SK-N-SH treated with all-trans-retinoic acid at 6 μM for 48 hours (cell line): ENCODE measurements around the gene RRAS.
"Not testable (repeated sequence)": the region's sequence is repeated elsewhere in the genome, so short reads cannot be mapped to it uniquely, and the experiment has no call there.

Source experiments
- ATAC-seq: fragments of 200-7000 bp; cut with Tn5 transposase; 3 replicates; pipeline ENCODE4 v1.9.1; 2020; ENCODE audit warnings: mild to moderate bottlenecking, moderate library complexity
- ARNTL ChIP-seq: fragments of 450-650 bp; formaldehyde crosslinking; IDR thresholded peaks from 2 replicates; pipeline ENCODE4 v1.5.0; 2020; ENCODE audit warnings: low read depth, mild to moderate bottlenecking, moderate library complexity, borderline replicate concordance
- BACH2 ChIP-seq: fragments of 250-450 bp; sonication (Bioruptor Pico); IDR thresholded peaks from 2 replicates; pipeline ENCODE4 v1.9.0; 2021; ENCODE audit warnings: mild to moderate bottlenecking, borderline replicate concordance
- CREB5 ChIP-seq: fragments of 250-450 bp; sonication (Bioruptor Pico); IDR thresholded peaks from 2 replicates; pipeline ENCODE4 v1.5.1; 2020; ENCODE audit warnings: low read depth, mild to moderate bottlenecking, moderate library complexity
- CSRNP3 ChIP-seq: fragments of 250-450 bp; sonication (Bioruptor Pico); IDR thresholded peaks from 2 replicates; pipeline ENCODE4 v1.5.1; 2021; ENCODE audit warnings: mild to moderate bottlenecking, moderate library complexity
- ESRRG ChIP-seq: fragments of 250-450 bp; sonication (Bioruptor Pico); IDR thresholded peaks from 2 replicates; pipeline ENCODE4 v1.6.1; 2021; ENCODE audit warnings: mild to moderate bottlenecking
- ISL1 ChIP-seq: fragments of 250-450 bp; sonication (Bioruptor Pico); IDR thresholded peaks from 2 replicates; pipeline ENCODE4 v2.1.2; 2022; ENCODE audit warnings: mild to moderate bottlenecking, moderate library complexity
- OSR1 ChIP-seq: fragments of 250-450 bp; sonication (Bioruptor Pico); IDR thresholded peaks from 2 replicates; pipeline ENCODE4 v1.8.0; 2022; ENCODE audit warnings: moderate library complexity, mild to moderate bottlenecking, inconsistent platforms
- PATZ1 ChIP-seq: fragments of 250-450 bp; sonication (Bioruptor Pico); IDR thresholded peaks from 2 replicates; pipeline ENCODE4 v1.8.0; 2020; ENCODE audit warnings: mild to moderate bottlenecking, moderate library complexity, borderline replicate concordance
- POU6F1 ChIP-seq: fragments of 250-450 bp; sonication (Bioruptor Pico); IDR thresholded peaks from 2 replicates; pipeline ENCODE4 v1.8.0; 2021; ENCODE audit warnings: low read depth, mild to moderate bottlenecking, moderate library complexity, borderline replicate concordance
- PPARA ChIP-seq: fragments of 250-450 bp; sonication (Bioruptor Pico); IDR thresholded peaks from 2 replicates; pipeline ENCODE4 v1.5.0; 2020; ENCODE audit warnings: mild to moderate bottlenecking, borderline replicate concordance
- RARB ChIP-seq: fragments of 250-450 bp; sonication (Bioruptor Pico); IDR thresholded peaks from 2 replicates; pipeline ENCODE4 v1.8.0; 2021; ENCODE audit warnings: mild to moderate bottlenecking, moderate library complexity
- SNAI2 ChIP-seq: fragments of 250-450 bp; sonication (Bioruptor Pico); IDR thresholded peaks from 2 replicates; pipeline ENCODE4 v1.5.0; 2020; ENCODE audit warnings: mild to moderate bottlenecking, moderate library complexity
- TCF4 ChIP-seq: fragments of 250-450 bp; sonication (Bioruptor Pico); IDR thresholded peaks from 2 replicates; pipeline ENCODE4 v1.8.0; 2021; ENCODE audit warnings: mild to moderate bottlenecking, moderate library complexity, borderline replicate concordance
- TOX ChIP-seq: fragments of 250-450 bp; sonication (Bioruptor Pico); IDR thresholded peaks from 2 replicates; pipeline ENCODE4 v1.8.0; 2021; ENCODE audit warnings: mild to moderate bottlenecking, moderate library complexity, borderline replicate concordance
- TSHZ2 ChIP-seq: fragments of 250-450 bp; sonication (Bioruptor Pico); IDR thresholded peaks from 2 replicates; pipeline ENCODE4 v1.5.0; 2020; ENCODE audit warnings: mild to moderate bottlenecking, moderate library complexity
- ZC3H10 ChIP-seq: fragments of 250-450 bp; sonication (Bioruptor Pico); IDR thresholded peaks from 2 replicates; pipeline ENCODE4 v1.5.1; 2021; ENCODE audit warnings: mild to moderate bottlenecking, moderate library complexity
- ZNF565 ChIP-seq: fragments of 450-650 bp; formaldehyde crosslinking; conservative IDR thresholded peaks from 2 replicates; pipeline ENCODE4 v1.5.0; 2020; ENCODE audit warnings: low read depth, mild to moderate bottlenecking, moderate library complexity

The RRAS gene

GRCh38 chr19:49636233-49636932, 3.6 kb downstream of the RRAS start:
- TF ChIP-seq PPARA (CRISPR knock-in tag) (no peak), TCF4 (CRISPR knock-in tag) (no peak), POU6F1 (CRISPR knock-in tag) (no peak), CSRNP3 (CRISPR knock-in tag) (no peak), ARNTL (no peak), RARB (CRISPR knock-in tag) (no peak), OSR1 (CRISPR knock-in tag) (no peak), TOX (no peak), ZNF565 (CRISPR knock-in tag) (no peak), BACH2 (CRISPR knock-in tag) (no peak), ZC3H10 (CRISPR knock-in tag) (no peak), CREB5 (CRISPR knock-in tag) (no peak), SNAI2 (CRISPR knock-in tag) (no peak), PATZ1 (CRISPR knock-in tag) (no peak)
- no peak for ATAC-seq

- no peak for ATAC-seq
- TF ChIP-seq TSHZ2 (CRISPR knock-in tag) = no peak
- TF ChIP-seq TCF4 (CRISPR knock-in tag) = no peak
- TF ChIP-seq RARB (CRISPR knock-in tag) = no peak
Measured at GRCh38 chr19:49635530-49636232, 4.3 kb downstream of the RRAS start.

GRCh38 chr19:49633273-49633672, 6.7 kb downstream of the RRAS start:
- ATAC-seq = not testable (repeated sequence)

GRCh38 chr19:49632576-49632975, 7.4 kb downstream of the RRAS start:
- ATAC-seq = no peak
- TF ChIP-seq PPARA (CRISPR knock-in tag) (no peak), TSHZ2 (CRISPR knock-in tag) (no peak), CSRNP3 (CRISPR knock-in tag) (no peak), ESRRG (CRISPR knock-in tag) (no peak), ISL1 (CRISPR knock-in tag) (no peak)
